PFSK-1 (cell line): ENCODE results near the gene KLF3.

Source experiments
- FOXP2 ChIP-seq: optimal IDR thresholded peaks from 2 replicates; pipeline ENCODE3; 2011; ENCODE audit warnings: borderline replicate concordance, control low read depth, inconsistent platforms; ENCODE audit not compliant: insufficient read depth; ENCODE audit errors: extremely low read length, extremely low read depth
- POLR2AphosphoS5 ChIP-seq: IDR thresholded peaks from 2 replicates; pipeline ENCODE4 v1.6.1; 2012; ENCODE audit warnings: low read depth, mild to moderate bottlenecking, control low read depth, low read length, moderate library complexity
- SIN3A ChIP-seq: IDR thresholded peaks from 2 replicates; pipeline ENCODE4 v1.6.1; 2012; ENCODE audit warnings: mild to moderate bottlenecking, low read length, moderate library complexity, borderline replicate concordance; ENCODE audit not compliant: insufficient read depth
- TAF1 ChIP-seq: IDR thresholded peaks from 2 replicates; pipeline ENCODE4 v1.6.1; 2012; ENCODE audit warnings: low read length, control low read depth, borderline replicate concordance; ENCODE audit not compliant: insufficient read depth
- TF ChIP-seq, protein P1 (sequence below), 2 experiments: IDR thresholded peaks; 2 replicates each; pipeline versions ENCODE4 v1.6.1 to v1.8.0; 2011 to 2012; ENCODE audit warnings: low read depth in 2 of 2, low read length in 2 of 2, control low read depth in 1 of 2, inconsistent platforms in 1 of 2, mild to moderate bottlenecking in 1 of 2, moderate library complexity in 1 of 2; ENCODE audit not compliant: insufficient read depth in 1 of 2

The KLF3 gene

DNA sequence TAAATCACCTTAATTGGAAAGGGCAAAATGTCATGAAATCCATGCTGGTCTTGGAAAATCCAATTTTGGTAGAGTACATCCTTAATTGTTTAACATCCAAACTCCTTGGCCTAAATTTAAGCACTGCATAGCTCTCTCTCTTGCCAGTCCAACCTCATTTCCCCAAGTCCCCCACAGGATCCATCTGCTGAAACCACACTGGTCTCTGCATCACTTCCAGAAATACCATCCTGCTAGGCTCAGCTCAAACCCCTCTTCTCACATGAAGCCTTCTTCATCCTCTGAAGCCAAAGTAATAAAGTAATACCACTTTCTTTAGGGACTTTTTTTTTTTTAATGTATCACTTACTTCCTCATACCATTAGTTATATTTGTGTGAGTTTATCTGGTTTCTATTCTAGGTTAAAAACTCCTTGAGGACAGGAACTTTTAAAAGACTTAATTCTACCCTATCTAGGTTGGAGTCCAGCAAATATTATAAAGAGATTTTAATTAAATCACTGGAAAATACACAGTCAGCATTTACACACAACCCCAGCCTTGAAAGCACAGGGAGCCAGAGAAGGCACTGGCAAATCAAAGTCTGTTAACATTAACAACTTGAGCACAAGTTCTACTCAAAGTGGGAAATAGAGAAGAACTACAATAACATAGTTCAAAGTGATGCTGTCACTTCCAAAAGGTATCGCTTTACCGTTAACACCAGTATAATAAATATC, 16.7 kb upstream of the KLF3 start:
- TF ChIP-seq, protein P1, sequence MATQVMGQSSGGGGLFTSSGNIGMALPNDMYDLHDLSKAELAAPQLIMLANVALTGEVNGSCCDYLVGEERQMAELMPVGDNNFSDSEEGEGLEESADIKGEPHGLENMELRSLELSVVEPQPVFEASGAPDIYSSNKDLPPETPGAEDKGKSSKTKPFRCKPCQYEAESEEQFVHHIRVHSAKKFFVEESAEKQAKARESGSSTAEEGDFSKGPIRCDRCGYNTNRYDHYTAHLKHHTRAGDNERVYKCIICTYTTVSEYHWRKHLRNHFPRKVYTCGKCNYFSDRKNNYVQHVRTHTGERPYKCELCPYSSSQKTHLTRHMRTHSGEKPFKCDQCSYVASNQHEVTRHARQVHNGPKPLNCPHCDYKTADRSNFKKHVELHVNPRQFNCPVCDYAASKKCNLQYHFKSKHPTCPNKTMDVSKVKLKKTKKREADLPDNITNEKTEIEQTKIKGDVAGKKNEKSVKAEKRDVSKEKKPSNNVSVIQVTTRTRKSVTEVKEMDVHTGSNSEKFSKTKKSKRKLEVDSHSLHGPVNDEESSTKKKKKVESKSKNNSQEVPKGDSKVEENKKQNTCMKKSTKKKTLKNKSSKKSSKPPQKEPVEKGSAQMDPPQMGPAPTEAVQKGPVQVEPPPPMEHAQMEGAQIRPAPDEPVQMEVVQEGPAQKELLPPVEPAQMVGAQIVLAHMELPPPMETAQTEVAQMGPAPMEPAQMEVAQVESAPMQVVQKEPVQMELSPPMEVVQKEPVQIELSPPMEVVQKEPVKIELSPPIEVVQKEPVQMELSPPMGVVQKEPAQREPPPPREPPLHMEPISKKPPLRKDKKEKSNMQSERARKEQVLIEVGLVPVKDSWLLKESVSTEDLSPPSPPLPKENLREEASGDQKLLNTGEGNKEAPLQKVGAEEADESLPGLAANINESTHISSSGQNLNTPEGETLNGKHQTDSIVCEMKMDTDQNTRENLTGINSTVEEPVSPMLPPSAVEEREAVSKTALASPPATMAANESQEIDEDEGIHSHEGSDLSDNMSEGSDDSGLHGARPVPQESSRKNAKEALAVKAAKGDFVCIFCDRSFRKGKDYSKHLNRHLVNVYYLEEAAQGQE (IDR thresholded peaks at IDR 0.05; ENCODE audit: insufficient read depth in 1 of 2, low read depth in 2 of 2, low read length in 2 of 2) = no peak
- TF ChIP-seq TAF1 (no peak), POLR2AphosphoS5 (no peak), FOXP2 (no peak), SIN3A (no peak)

GRCh38 chr4:38650133-38650532, 13.9 kb upstream of the KLF3 start:
- no peak for TF ChIP-seq POLR2AphosphoS5
- TF ChIP-seq TAF1 = no peak
- no peak for TF ChIP-seq FOXP2
- TF ChIP-seq, protein P1 (IDR thresholded peaks at IDR 0.05; ENCODE audit: insufficient read depth in 1 of 2, low read depth in 2 of 2, low read length in 2 of 2) = no peak

DNA sequence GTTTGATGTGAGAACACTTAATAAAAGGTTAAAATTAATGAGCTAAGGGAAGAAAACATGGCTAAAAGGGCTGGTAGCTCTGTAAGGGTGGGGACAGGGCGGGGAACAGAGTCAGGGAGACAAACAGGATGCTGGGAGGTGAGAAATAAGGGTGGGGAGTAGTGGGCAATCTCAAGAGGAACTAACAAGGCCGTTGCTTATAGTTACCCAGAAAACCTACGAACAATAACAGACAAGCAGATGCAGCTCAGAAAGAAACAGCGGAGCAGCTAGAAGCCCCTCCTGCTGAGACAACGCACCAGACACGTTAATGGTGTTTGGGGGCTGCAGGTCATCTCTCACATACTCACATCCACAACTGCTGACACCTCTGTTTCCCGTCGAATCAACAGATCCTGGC, 9.7 kb upstream of the KLF3 start:
- TF ChIP-seq TAF1 = no peak
- TF ChIP-seq, protein P1 (IDR thresholded peaks at IDR 0.05; ENCODE audit: insufficient read depth in 1 of 2, low read depth in 2 of 2, low read length in 2 of 2) = no peak
- TF ChIP-seq SIN3A = no peak
- TF ChIP-seq FOXP2 = no peak

GRCh38 chr4:38656111-38656510, 7.9 kb upstream of the KLF3 start:
- no peak for TF ChIP-seq POLR2AphosphoS5

DNA sequence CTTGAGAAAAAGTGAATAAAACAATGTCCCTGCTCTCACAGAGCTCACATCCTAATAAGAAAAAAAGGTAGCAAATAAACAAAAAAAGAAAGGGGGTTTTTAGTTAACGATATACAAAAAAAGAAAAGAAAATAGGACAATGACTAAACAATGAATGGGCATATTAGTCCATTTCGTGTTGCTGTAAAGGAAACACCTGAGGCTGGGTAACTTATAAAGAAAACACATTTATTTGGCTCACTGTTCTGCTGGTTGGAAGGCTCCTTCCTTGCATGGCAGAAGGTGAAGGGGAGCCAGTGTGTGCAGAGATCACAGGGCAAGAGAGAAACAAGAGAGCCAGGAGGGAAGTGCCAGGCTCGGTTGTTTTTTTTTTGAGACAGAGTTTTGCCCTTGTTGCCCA, 4.7 kb upstream of the KLF3 start:
- TF ChIP-seq, protein P1 (IDR thresholded peaks at IDR 0.05; ENCODE audit: insufficient read depth in 1 of 2, low read depth in 2 of 2, low read length in 2 of 2) = no peak
- TF ChIP-seq FOXP2 (no peak), SIN3A (no peak), POLR2AphosphoS5 (no peak), TAF1 (no peak)
